ENCODE measurements around the gene RNF182.
"Not testable (repeated sequence)": the region's sequence is repeated elsewhere in the genome, so short reads cannot be mapped to it uniquely, and the experiment has no call there.

- not testable (repeated sequence) for TF ChIP-seq CTCF, POLR2A (IDR thresholded peaks at IDR 0.05)
These were observed 44.6 kb upstream of the RNF182 start for GRCh38 chr6:13880061-13880663.

Data from prostate gland (tissue), 2 donors.